Suprapubic skin (tissue), 4 donors: Measurements from ENCODE around the gene ARSB.

Experiments used
- CTCF ChIP-seq, 2 donors: fragments of 200-600 bp in 1 of 2; fragments of 450-650 bp in 1 of 2; sonication (generic) in 1 of 2; IDR thresholded peaks; one replicate each; pipeline ENCODE4 v1.5.1; 2016 to 2019; ENCODE audit warnings: antibody characterized with exemption in 2 of 2, mild to moderate bottlenecking in 1 of 2, moderate library complexity in 1 of 2
- EP300 ChIP-seq: sonication (generic); formaldehyde crosslinking; IDR thresholded peaks from one replicate; pipeline ENCODE4 v1.6.1; 2017; ENCODE audit warnings: antibody characterized with exemption
- POLR2A ChIP-seq, 2 donors: fragments of 450-650 bp; IDR thresholded peaks; one replicate each; pipeline ENCODE4 v1.6.1; 2017; ENCODE audit warnings: antibody characterized with exemption in 2 of 2, mild to moderate bottlenecking in 2 of 2, moderate library complexity in 2 of 2
- POLR2AphosphoS5 ChIP-seq, 3 donors: sonication (generic); formaldehyde crosslinking; IDR thresholded peaks; one replicate each; pipeline ENCODE4 v1.6.1; 2017; ENCODE audit warnings: antibody characterized with exemption in 3 of 3

DNA sequence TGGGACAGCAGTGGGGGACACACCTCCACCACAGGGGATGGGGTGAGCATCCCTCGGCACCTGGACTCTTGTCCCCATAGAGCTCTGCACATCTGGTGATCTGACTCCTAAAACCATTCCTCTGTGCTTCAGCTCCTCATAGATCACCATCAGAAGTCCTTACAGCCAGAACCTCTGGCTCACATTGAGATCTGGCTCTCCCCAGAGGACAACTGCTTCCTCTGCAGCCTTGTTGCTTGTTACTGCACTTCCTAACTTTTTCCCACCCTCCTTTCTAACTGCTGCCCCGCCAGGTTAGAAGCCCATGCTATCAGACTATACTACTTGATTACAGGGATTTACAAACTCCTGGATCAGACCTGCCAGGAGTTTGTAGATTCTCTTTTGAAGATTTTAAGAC, 64.5 kb downstream of the ARSB start:
- TF ChIP-seq POLR2A (IDR thresholded peaks at IDR 0.05) (no peak), EP300 (no peak), CTCF (IDR thresholded peaks at IDR 0.05) (no peak), POLR2AphosphoS5 (IDR thresholded peaks at IDR 0.05) (no peak)
